ENCODE measurements around the gene POLH. TPM values are rescaled to one million over a fixed set of nuclear protein-coding genes. Genes with fewer than 3 reads are reported as not detected.
A peak's percentile ranks its signal among the peaks of the same experiment; 100 is the strongest.

The POLH gene
- total and polyA plus RNA-seq, 9 of the 15 experiments (the other 6 are each of a cell fraction or from before 2014, with no cell fraction given) = 5.8 to 31.6 (median 20.6) TPM

DNA sequence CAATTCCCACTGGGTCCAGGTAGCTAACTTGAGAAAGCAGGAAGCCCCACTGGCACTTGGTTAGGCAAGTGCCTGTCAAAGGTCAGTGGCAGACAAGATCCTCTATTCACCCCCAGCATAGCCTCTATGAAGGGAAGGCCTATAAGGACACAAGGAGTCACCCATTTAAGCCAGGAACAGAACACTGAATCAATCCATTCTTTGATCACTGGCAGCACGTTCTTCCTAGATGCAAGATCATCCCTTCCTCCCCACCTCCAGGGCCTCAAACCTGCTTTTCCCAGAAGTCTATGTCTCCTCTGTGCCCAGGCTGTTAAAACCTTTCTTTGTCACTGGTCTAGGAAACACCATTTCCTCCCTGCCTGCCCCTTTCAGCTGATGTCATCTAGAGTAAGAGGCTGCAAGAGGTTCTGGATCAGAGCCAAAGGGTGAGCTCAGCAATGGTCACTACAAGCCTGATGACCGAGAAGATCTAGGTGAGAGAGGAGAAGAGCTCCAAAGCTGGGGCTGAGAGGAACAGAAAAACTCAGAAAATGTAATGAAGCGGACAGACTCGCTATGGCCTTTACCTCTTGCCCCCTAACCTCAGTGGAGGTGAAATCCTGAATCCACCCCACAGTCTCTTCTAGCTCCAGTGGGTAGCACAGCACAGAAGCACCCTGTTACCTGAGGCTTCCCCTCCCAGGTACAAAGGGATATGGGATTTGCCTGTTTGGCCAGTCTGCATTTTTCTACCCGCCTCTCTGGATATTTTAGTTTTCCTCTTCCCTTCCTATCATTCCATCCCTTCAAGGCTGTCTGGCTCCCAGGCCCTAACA is 51.2 kb downstream of the POLH start (continued):
- TF ChIP-seq HNRNPH1 (optimal IDR thresholded peaks at IDR 0.05; ENCODE audit: low read depth, low read length) (no peak), ETV5 (CRISPR knock-in tag; IDR thresholded peaks at IDR 0.05; ENCODE audit: low read depth) (peak; percentile 13; the same call in 1 of the 2 replicates), SAFB (IDR thresholded peaks at IDR 0.05; ENCODE audit: borderline replicate concordance, low read depth, low read length) (no peak), RAD51 (IDR thresholded peaks at IDR 0.05; ENCODE audit: borderline replicate concordance, low read depth) (no peak), MCM2 (IDR thresholded peaks at IDR 0.05; ENCODE audit: low read depth) (no peak), ZFP1 (CRISPR knock-in tag; IDR thresholded peaks at IDR 0.05) (no peak; the same call in 1 of the 2 replicates), LARP7 (IDR thresholded peaks at IDR 0.05) (peak; percentile 44; the same call in 1 of the 2 replicates), BDP1 (IDR thresholded peaks at IDR 0.05; ENCODE audit: insufficient read depth, insufficient read length) (no peak), TCF7 (IDR thresholded peaks at IDR 0.05; ENCODE audit: borderline replicate concordance) (no peak), ZNF584 (CRISPR knock-in tag; IDR thresholded peaks at IDR 0.05; ENCODE audit: low read depth) (peak; percentile 84), MEF2A (IDR thresholded peaks at IDR 0.05; ENCODE audit: control insufficient read depth, low read depth, low read length) (no peak), ZZZ3 (IDR thresholded peaks at IDR 0.05) (no peak), CBX3 (IDR thresholded peaks at IDR 0.05; ENCODE audit: borderline replicate concordance in 1 of 2, low read length in 2 of 2) (peak in 1 of 2 experiments; percentile 53; a peak in 2 of 3 replicates), TEAD4 (IDR thresholded peaks at IDR 0.05; ENCODE audit: low read length) (peak; percentile 58), TEAD4 (CRISPR knock-in tag; IDR thresholded peaks at IDR 0.05; ENCODE audit: borderline replicate concordance) (no peak), SUPT5H (IDR thresholded peaks at IDR 0.05) (peak; percentile 77), BCL6 (CRISPR knock-in tag; IDR thresholded peaks at IDR 0.05) (peak; percentile 68)
- TF ChIP-seq, protein P1, sequence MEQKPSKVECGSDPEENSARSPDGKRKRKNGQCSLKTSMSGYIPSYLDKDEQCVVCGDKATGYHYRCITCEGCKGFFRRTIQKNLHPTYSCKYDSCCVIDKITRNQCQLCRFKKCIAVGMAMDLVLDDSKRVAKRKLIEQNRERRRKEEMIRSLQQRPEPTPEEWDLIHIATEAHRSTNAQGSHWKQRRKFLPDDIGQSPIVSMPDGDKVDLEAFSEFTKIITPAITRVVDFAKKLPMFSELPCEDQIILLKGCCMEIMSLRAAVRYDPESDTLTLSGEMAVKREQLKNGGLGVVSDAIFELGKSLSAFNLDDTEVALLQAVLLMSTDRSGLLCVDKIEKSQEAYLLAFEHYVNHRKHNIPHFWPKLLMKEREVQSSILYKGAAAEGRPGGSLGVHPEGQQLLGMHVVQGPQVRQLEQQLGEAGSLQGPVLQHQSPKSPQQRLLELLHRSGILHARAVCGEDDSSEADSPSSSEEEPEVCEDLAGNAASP (IDR thresholded peaks at IDR 0.05) = no peak
- TF ChIP-seq, protein P2, sequence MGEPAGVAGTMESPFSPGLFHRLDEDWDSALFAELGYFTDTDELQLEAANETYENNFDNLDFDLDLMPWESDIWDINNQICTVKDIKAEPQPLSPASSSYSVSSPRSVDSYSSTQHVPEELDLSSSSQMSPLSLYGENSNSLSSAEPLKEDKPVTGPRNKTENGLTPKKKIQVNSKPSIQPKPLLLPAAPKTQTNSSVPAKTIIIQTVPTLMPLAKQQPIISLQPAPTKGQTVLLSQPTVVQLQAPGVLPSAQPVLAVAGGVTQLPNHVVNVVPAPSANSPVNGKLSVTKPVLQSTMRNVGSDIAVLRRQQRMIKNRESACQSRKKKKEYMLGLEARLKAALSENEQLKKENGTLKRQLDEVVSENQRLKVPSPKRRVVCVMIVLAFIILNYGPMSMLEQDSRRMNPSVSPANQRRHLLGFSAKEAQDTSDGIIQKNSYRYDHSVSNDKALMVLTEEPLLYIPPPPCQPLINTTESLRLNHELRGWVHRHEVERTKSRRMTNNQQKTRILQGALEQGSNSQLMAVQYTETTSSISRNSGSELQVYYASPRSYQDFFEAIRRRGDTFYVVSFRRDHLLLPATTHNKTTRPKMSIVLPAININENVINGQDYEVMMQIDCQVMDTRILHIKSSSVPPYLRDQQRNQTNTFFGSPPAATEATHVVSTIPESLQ (CRISPR knock-in tag; IDR thresholded peaks at IDR 0.05) = no peak; the same call in 1 of the 2 replicates
- TF ChIP-seq, protein P3, sequence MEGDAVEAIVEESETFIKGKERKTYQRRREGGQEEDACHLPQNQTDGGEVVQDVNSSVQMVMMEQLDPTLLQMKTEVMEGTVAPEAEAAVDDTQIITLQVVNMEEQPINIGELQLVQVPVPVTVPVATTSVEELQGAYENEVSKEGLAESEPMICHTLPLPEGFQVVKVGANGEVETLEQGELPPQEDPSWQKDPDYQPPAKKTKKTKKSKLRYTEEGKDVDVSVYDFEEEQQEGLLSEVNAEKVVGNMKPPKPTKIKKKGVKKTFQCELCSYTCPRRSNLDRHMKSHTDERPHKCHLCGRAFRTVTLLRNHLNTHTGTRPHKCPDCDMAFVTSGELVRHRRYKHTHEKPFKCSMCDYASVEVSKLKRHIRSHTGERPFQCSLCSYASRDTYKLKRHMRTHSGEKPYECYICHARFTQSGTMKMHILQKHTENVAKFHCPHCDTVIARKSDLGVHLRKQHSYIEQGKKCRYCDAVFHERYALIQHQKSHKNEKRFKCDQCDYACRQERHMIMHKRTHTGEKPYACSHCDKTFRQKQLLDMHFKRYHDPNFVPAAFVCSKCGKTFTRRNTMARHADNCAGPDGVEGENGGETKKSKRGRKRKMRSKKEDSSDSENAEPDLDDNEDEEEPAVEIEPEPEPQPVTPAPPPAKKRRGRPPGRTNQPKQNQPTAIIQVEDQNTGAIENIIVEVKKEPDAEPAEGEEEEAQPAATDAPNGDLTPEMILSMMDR (IDR thresholded peaks at IDR 0.05 in 2 of 3, conservative IDR thresholded peaks at IDR 0.05 in 1 of 3; ENCODE audit: insufficient read depth in 2 of 3, low read depth in 1 of 3, low read length in 3 of 3) = no peak
